SU-DHL-6 (cell line): ENCODE data around the gene TAF1C.

Experiments used
- H2AFZ ChIP-seq: fragments of 200-600 bp; sonication (generic); 2 replicates; pipeline ENCODE4 v1.6.1; 2014; ENCODE audit warnings: low read depth, mild to moderate bottlenecking, moderate library complexity, mixed read lengths, antibody characterized with exemption, low read length; ENCODE audit not compliant: severe bottlenecking
- H3F3A ChIP-seq: fragments of 200-600 bp; shearing (Covaris generic); 2 replicates; pipeline ENCODE4 v1.6.0; 2016; ENCODE audit warnings: antibody characterized with exemption, mild to moderate bottlenecking; ENCODE audit not compliant: insufficient read depth
- H3K27ac ChIP-seq: fragments of 200-600 bp; sonication (generic); 2 replicates; pipeline ENCODE4 v1.5.1; 2016; ENCODE audit warnings: low read depth, mild to moderate bottlenecking, low read length, moderate library complexity, mixed read lengths
- H3K27me3 ChIP-seq: fragments of 200-600 bp; sonication (generic), shearing (Covaris generic); 2 replicates; pipeline ENCODE4 v1.6.0; 2014; ENCODE audit warnings: mild to moderate bottlenecking, low read length
- H3K36me3 ChIP-seq: fragments of 200-600 bp; sonication (generic); 2 replicates; pipeline ENCODE4 v1.6.1; 2014; ENCODE audit warnings: mild to moderate bottlenecking, low read length, mixed read lengths
- H3K4me2 ChIP-seq: fragments of 300-600, 200-600 bp; shearing (Covaris generic), sonication (generic); 2 replicates; pipeline ENCODE4 v1.6.0; 2014; ENCODE audit warnings: low read length, low read depth, mild to moderate bottlenecking; ENCODE audit not compliant: poor library complexity, severe bottlenecking
- H3K4me3 ChIP-seq: fragments of 200-600 bp; sonication (generic); 2 replicates; pipeline ENCODE4 v1.5.1; 2014; ENCODE audit warnings: antibody characterized with exemption, low read length, mild to moderate bottlenecking, mixed read lengths; ENCODE audit not compliant: insufficient read depth, poor library complexity, severe bottlenecking
- H3K79me2 ChIP-seq: fragments of 200-600 bp; sonication (generic); 2 replicates; pipeline ENCODE4 v1.6.1; 2014; ENCODE audit warnings: mild to moderate bottlenecking, low read length, moderate library complexity; ENCODE audit not compliant: insufficient read depth
- H3K9ac ChIP-seq: fragments of 200-600 bp; sonication (generic); 2 replicates; pipeline ENCODE4 v1.7.0; 2014; ENCODE audit warnings: mild to moderate bottlenecking, low read length
- H3K9me2 ChIP-seq: fragments of 200-600 bp; sonication (generic); replicated peaks from 2 replicates; pipeline ENCODE4 v1.6.1; 2014; ENCODE audit warnings: low read length; ENCODE audit not compliant: insufficient read depth
- H3K9me3 ChIP-seq: fragments of 200-600 bp; sonication (generic); 2 replicates; pipeline ENCODE4 v1.6.1; 2014; ENCODE audit warnings: low read length, mixed read lengths; ENCODE audit not compliant: insufficient read depth
- H4K20me1 ChIP-seq: fragments of 200-600 bp; sonication (generic); 2 replicates; pipeline ENCODE4 v1.6.1; 2014; ENCODE audit warnings: low read depth, mild to moderate bottlenecking, antibody characterized with exemption, low read length, moderate library complexity, mixed read lengths
- EZH2phosphoT487 ChIP-seq: fragments of 200-600 bp; sonication (generic), shearing (Covaris generic); conservative IDR thresholded peaks from 2 replicates; pipeline ENCODE4 v1.6.1; 2018; ENCODE audit warnings: mild to moderate bottlenecking, antibody characterized with exemption, low read length, moderate library complexity, mixed read lengths
- TF ChIP-seq, protein P1 (sequence below): fragments of 200-600 bp; sonication (generic); IDR thresholded peaks from one replicate; pipeline ENCODE4 v1.5.1; 2017; ENCODE audit warnings: antibody characterized with exemption, mild to moderate bottlenecking, low read length, moderate library complexity; ENCODE audit not compliant: insufficient read depth, poor library complexity, severe bottlenecking

The TAF1C gene

DNA sequence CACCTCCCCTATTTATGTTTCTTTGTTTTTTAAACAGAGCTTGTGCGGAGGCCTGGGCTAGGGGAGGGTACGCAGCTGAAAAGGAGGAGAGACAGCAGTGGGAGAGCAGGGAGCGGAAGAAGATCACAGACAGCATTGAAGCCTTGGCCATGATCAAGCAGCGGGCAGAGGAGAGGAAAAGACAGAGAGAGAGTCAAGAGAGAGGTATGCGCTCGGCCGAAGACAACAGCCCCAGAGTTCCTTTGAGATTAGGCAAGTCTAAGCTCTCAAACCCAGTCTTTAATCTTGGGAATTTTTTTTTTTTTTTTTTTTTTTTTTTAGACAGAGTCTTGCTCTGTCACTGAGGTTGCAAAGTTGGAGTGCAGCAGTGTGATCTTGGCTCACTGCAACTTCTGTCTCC is 21.1 kb downstream of the TAF1C start:
- Histone ChIP-seq H3K79me2 (no peaks in the 10 kb centered on the region), H2AFZ (no peak overlapping the region), H3K9me3 (no peaks in the 10 kb centered on the region), H3K27me3 (no peaks in the 10 kb centered on the region), H3K9me2 (no peaks in the 10 kb centered on the region), H4K20me1 (no peaks in the 10 kb centered on the region), H3K4me3 (no peak overlapping the region), H3K9ac (no peak overlapping the region), H3K27ac (no peak overlapping the region), H3F3A (no peaks in the 10 kb centered on the region), H3K36me3 (no peaks in the 10 kb centered on the region), H3K4me2 (no peak overlapping the region)
- no peak for TF ChIP-seq EZH2phosphoT487
- TF ChIP-seq, protein P1, sequence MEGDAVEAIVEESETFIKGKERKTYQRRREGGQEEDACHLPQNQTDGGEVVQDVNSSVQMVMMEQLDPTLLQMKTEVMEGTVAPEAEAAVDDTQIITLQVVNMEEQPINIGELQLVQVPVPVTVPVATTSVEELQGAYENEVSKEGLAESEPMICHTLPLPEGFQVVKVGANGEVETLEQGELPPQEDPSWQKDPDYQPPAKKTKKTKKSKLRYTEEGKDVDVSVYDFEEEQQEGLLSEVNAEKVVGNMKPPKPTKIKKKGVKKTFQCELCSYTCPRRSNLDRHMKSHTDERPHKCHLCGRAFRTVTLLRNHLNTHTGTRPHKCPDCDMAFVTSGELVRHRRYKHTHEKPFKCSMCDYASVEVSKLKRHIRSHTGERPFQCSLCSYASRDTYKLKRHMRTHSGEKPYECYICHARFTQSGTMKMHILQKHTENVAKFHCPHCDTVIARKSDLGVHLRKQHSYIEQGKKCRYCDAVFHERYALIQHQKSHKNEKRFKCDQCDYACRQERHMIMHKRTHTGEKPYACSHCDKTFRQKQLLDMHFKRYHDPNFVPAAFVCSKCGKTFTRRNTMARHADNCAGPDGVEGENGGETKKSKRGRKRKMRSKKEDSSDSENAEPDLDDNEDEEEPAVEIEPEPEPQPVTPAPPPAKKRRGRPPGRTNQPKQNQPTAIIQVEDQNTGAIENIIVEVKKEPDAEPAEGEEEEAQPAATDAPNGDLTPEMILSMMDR, result no peak

DNA sequence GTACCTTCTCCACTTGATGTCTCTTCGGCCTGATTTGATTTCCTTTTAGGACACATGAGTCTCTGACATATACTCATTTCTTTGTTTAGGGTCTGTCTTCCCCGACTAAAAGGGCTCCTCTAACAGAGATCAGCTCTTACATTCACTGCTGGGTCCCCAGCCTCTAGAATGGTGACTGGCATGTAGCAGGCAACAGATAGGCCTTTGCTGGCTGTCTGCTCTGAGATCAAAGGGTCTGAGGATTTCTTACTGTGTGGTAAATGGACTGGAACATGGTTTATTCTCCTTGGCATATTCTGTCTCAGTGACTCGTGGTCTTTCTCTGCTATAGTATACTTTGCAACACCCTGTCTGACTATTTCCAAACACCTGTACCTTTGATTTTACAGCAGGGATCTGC is 25.1 kb downstream of the TAF1C start:
- Histone ChIP-seq H3K9ac (no peak overlapping the region), H3K79me2 (no peaks in the 10 kb centered on the region), H3K9me3 (no peaks in the 10 kb centered on the region), H3K4me2 (no peak overlapping the region), H4K20me1 (no peaks in the 10 kb centered on the region), H3K9me2 (no peaks in the 10 kb centered on the region), H3K36me3 (no peaks in the 10 kb centered on the region), H3F3A (no peaks in the 10 kb centered on the region), H3K27ac (no peak overlapping the region), H2AFZ (no peak overlapping the region), H3K4me3 (no peak overlapping the region), H3K27me3 (no peaks in the 10 kb centered on the region)
- TF ChIP-seq EZH2phosphoT487, result no peak
- TF ChIP-seq, protein P1, result no peak

DNA sequence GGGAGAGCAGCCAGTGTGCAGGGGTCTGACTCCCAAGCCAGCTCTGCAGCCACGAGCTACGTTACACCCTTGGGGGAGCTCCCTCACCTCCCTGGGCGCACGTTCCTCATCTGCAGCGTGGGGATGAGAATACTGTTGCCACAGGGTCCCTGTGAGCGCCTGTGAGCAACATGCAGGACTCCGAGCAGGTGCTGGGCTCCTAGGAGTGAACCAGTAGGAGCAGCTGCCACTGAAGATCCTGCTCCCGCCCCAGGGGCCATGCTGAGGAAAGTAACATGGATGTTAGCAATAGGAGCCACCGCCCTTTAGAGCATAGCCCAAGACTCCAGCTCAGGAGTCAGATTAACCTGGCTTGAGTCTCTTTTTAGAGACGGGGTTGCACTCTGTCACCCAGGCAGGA is 25.8 kb downstream of the TAF1C start:
- Histone ChIP-seq H3K27ac (no peak overlapping the region), H3F3A (no peaks in the 10 kb centered on the region), H3K9ac (no peak overlapping the region), H3K4me3 (no peak overlapping the region), H4K20me1 (no peaks in the 10 kb centered on the region), H3K4me2 (no peak overlapping the region), H3K79me2 (no peaks in the 10 kb centered on the region), H3K9me3 (no peaks in the 10 kb centered on the region), H3K36me3 (no peaks in the 10 kb centered on the region), H3K9me2 (no peaks in the 10 kb centered on the region), H3K27me3 (no peaks in the 10 kb centered on the region), H2AFZ (no peak overlapping the region)
- TF ChIP-seq EZH2phosphoT487, result no peak
- TF ChIP-seq, protein P1, result no peak

DNA sequence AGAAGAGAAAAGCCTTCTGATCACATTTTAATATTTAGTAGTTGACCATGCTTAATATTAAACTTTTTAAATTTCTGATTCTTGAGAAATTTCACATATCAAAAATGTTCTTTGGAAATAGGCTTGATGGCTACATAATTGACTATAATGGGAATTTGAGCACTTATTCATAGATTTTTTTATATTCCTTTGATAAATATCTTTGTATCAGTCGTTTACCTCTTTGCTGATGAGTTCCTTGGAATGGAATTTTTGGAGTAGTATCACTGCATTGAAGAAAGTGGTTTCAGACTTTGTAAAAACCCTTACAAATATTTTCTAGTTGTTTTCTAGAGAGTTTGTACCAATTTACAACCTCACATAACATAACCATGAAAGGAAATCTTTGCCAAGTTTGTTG is 27.1 kb downstream of the TAF1C start:
- no peaks in the 10 kb centered on the region for H3K9me2 ChIP-seq

More for the DNA sequence above, 27.1 kb downstream of the TAF1C start:
- H4K20me1 ChIP-seq, result no peaks in the 10 kb centered on the region
- H3F3A ChIP-seq, result no peaks in the 10 kb centered on the region
- no peak overlapping the region for H2AFZ ChIP-seq
- no peak overlapping the region for H3K4me2 ChIP-seq
- no peak overlapping the region for H3K4me3 ChIP-seq
- H3K36me3 ChIP-seq, result no peaks in the 10 kb centered on the region
- H3K27me3 ChIP-seq, result no peaks in the 10 kb centered on the region
- no peak overlapping the region for H3K9ac ChIP-seq
- H3K9me3 ChIP-seq, result no peaks in the 10 kb centered on the region
- H3K79me2 ChIP-seq, result no peaks in the 10 kb centered on the region
- H3K27ac ChIP-seq, result no peak overlapping the region
- TF ChIP-seq EZH2phosphoT487, result no peak
- TF ChIP-seq, protein P1, result no peak
